Esophagus squamous epithelium (tissue), 5 donors: ENCODE measurements around the gene PUS1. TPM values are rescaled to one million over a fixed set of nuclear protein-coding genes. Genes with fewer than 3 reads are reported as not detected.

ENCODE experiments used
- DNase-seq: peaks from one replicate; lab custom pipeline; 2025; lab: John Stamatoyannopoulos, UW
- H3K27ac ChIP-seq, 4 donors: fragments of 200-600 bp; sonication (generic); one replicate each; pipeline ENCODE4 v1.5.1; 2016 to 2019; ENCODE audit warnings: mild to moderate bottlenecking in 1 of 4
- H3K27me3 ChIP-seq, 4 donors: fragments of 200-600 bp; sonication (generic); 1 replicate in 3 of 4; 2 replicates in 1 of 4; pipeline versions ENCODE4 v1.5.1 to v1.6.0; 2017 to 2021; ENCODE audit warnings: antibody characterized with exemption in 1 of 4
- H3K36me3 ChIP-seq, 3 donors: fragments of 200-600 bp; sonication (generic); one replicate each; pipeline ENCODE4 v1.5.1; 2016 to 2019
- H3K4me1 ChIP-seq, 3 donors: fragments of 200-600 bp; sonication (generic); one replicate each; pipeline ENCODE4 v1.5.1; 2017 to 2019
- H3K4me3 ChIP-seq, 4 donors: fragments of 200-600 bp; sonication (generic); 1 replicate in 3 of 4; 2 replicates in 1 of 4; pipeline ENCODE4 v1.5.1; 2016 to 2019; ENCODE audit warnings: mild to moderate bottlenecking in 2 of 4, moderate library complexity in 1 of 4
- H3K9me3 ChIP-seq, 3 donors: fragments of 200-600 bp; sonication (generic); one replicate each; pipeline ENCODE4 v1.5.1; 2016 to 2019
- CTCF ChIP-seq, 6 experiments: fragments of 450-650 bp in 4 of 6; fragments of 200-600 bp in 2 of 6; sonication (generic) in 2 of 6; IDR thresholded peaks; one replicate each; pipeline ENCODE4 v1.5.1; 2016 to 2019; ENCODE audit warnings: antibody characterized with exemption in 6 of 6, mild to moderate bottlenecking in 4 of 6, moderate library complexity in 4 of 6
- POLR2A ChIP-seq, 4 donors: fragments of 450-650 bp; IDR thresholded peaks; one replicate each; pipeline ENCODE4 v1.6.1; 2017; ENCODE audit warnings: antibody characterized with exemption in 4 of 4, mild to moderate bottlenecking in 4 of 4, moderate library complexity in 3 of 4
- WGBS, 2 donors: methylation state at CpG; one replicate each; pipeline ENCODE4 v1.1.5; 2018; 5-methylcytosine and 5-hydroxymethylcytosine counted together
- intact Hi-C: fragments of 100-400 bp; cut with DNase I; formaldehyde crosslinking; loops from one replicate; pipeline ENCODE4 v1.15.0; 2022
- total RNA-seq, 4 donors: library from RNA; depleted of rRNA; stranded (reverse); fragments of >200 nt; gene quantifications; one replicate each; pipeline ENCODE4 v1.1.0, GENCODE V29; 2016
- donor health status: DM: yes; HTN: yes; CAD: no.

The PUS1 gene
- total RNA-seq, 4 donors from 2014 or later, result 8.1 to 24.2 (median 19.8) TPM

GRCh38 chr12:131895640-131896079 is 33.4 kb upstream of the PUS1 start:
- Histone ChIP-seq H3K4me3 (peak overlapping the region; percentile 50 to 86 (median 78)), H3K27ac (peak overlapping the region; percentile 95 to 99 (median 98)), H3K4me1 (peaks cover 22 to 60% (median 22%) of the 10 kb centered on the region in 3 donors), H3K27me3 (no peaks in the 10 kb centered on the region), H3K9me3 (no peaks in the 10 kb centered on the region), H3K36me3 (peaks cover 0 to 24% (median 0%) of the 10 kb centered on the region in 3 donors)
- intact Hi-C loops, result loop anchor here (10.0 kb wide), 1 partner anchor 49 kb away; the partner anchor contains the start of gene EP400
- DNase-seq, result no peak
- TF ChIP-seq CTCF (IDR thresholded peaks at IDR 0.05) (no peak), POLR2A (IDR thresholded peaks at IDR 0.05) (no peak)
- 0% methylated on average over 3 of the region's 12 CpGs; no CpG with 5 or more reads in 1 of the 2 donors for WGBS, 2 donors

- no peaks in the 10 kb centered on the region for H3K9me3 ChIP-seq
- DNase-seq, result peak; percentile 34
- peak overlapping the region; percentile 95 to 99 (median 98) for H3K27ac ChIP-seq
- intact Hi-C loops, result loop anchor here (10.0 kb wide), 1 partner anchor 49 kb away; the partner anchor contains the start of gene EP400
- H3K36me3 ChIP-seq, result peaks cover 0 to 24% (median 0%) of the 10 kb centered on the region in 3 donors
- H3K4me1 ChIP-seq, result peaks cover 25 to 66% (median 25%) of the 10 kb centered on the region in 3 donors
- 0 to 2% methylated on average over 3 to 5 of the region's 39 CpGs for WGBS, 2 donors
- TF ChIP-seq POLR2A (IDR thresholded peaks at IDR 0.05) (peak in 3 of 4 donors; percentile 72 to 97 (median 90)), CTCF (IDR thresholded peaks at IDR 0.05) (no peak)
- H3K4me3 ChIP-seq, result peak overlapping the region; percentile 50 to 86 (median 78)
- H3K27me3 ChIP-seq, result no peaks in the 10 kb centered on the region
These were observed 32.8 kb upstream of the PUS1 start for GRCh38 chr12:131896080-131896810.

- intact Hi-C loops, result loop anchor here (10.0 kb wide), 1 partner anchor 48 kb away; the partner anchor contains the start of gene EP400
- Histone ChIP-seq H3K27me3 (no peaks in the 10 kb centered on the region), H3K36me3 (peaks cover 0 to 24% (median 0%) of the 10 kb centered on the region in 3 donors), H3K4me3 (peak overlapping the region; percentile 50 to 86 (median 78)), H3K27ac (peak overlapping the region; percentile 95 to 99 (median 98)), H3K9me3 (no peaks in the 10 kb centered on the region), H3K4me1 (peaks cover 31 to 72% (median 31%) of the 10 kb centered on the region in 3 donors)
- no peak for TF ChIP-seq POLR2A (IDR thresholded peaks at IDR 0.05)
- no peak for TF ChIP-seq CTCF (IDR thresholded peaks at IDR 0.05)
- 18% methylated on average over 2 to 3 of the region's 14 CpGs for WGBS, 2 donors
- no peak for DNase-seq
These were observed 32.2 kb upstream of the PUS1 start for GRCh38 chr12:131896811-131897270.

GRCh38 chr12:131897276-131897675 is 31.8 kb upstream of the PUS1 start:
- 73 to 89% methylated on average over 17 of the region's 18 CpGs for WGBS, 2 donors
- intact Hi-C loops, result loop anchor here (10.0 kb wide), 1 partner anchor 48 kb away; the partner anchor contains the start of gene EP400
- H3K36me3 ChIP-seq, result peaks cover 0 to 24% (median 0%) of the 10 kb centered on the region in 3 donors
- TF ChIP-seq CTCF (IDR thresholded peaks at IDR 0.05) (no peak), POLR2A (IDR thresholded peaks at IDR 0.05) (no peak)
- no peaks in the 10 kb centered on the region for H3K9me3 ChIP-seq
- H3K27me3 ChIP-seq, result no peaks in the 10 kb centered on the region
- DNase-seq, result no peak
- peaks cover 35 to 76% (median 35%) of the 10 kb centered on the region in 3 donors for H3K4me1 ChIP-seq
- H3K27ac ChIP-seq, result peak overlapping the region; percentile 95 to 99 (median 98)
- peak overlapping the region in 2 of 4 donors; percentile 84 to 86 for H3K4me3 ChIP-seq
